GM12801 (cell line): ENCODE measurements around the gene SLC26A1.

ENCODE experiments used
- CTCF ChIP-seq: IDR thresholded peaks from one replicate; pipeline ENCODE4 v1.5.1; 2011; ENCODE audit warnings: control low read depth; ENCODE audit not compliant: insufficient read length; ENCODE audit errors: extremely low read depth

Gene SLC26A1

GRCh38 chr4:1021386-1022050 lies 28.3 kb upstream of the SLC26A1 start:
- no peak for TF ChIP-seq CTCF

GRCh38 chr4:1019729-1020470 lies 26.7 kb upstream of the SLC26A1 start:
- TF ChIP-seq CTCF, result no peak

GRCh38 chr4:1019320-1019719 lies 26.1 kb upstream of the SLC26A1 start:
- TF ChIP-seq CTCF, result no peak

- TF ChIP-seq CTCF, result no peak
Observed at GRCh38 chr4:1018147-1019020, 25.2 kb upstream of the SLC26A1 start.

- TF ChIP-seq CTCF, result no peak
Observed at GRCh38 chr4:1017706-1018105, 24.5 kb upstream of the SLC26A1 start.

GRCh38 chr4:1017211-1017610 lies 24.0 kb upstream of the SLC26A1 start:
- no peak for TF ChIP-seq CTCF

GRCh38 chr4:1015746-1016145 lies 22.5 kb upstream of the SLC26A1 start:
- TF ChIP-seq CTCF, result no peak
